22Rv1 (cell line): ENCODE measurements around the gene ASXL2.

Experiments
- CTCF ChIP-seq: fragments of 450-650 bp; IDR thresholded peaks from 2 replicates; pipeline ENCODE4 v1.5.1; 2017; ENCODE audit warnings: mild to moderate bottlenecking
- ZFX ChIP-seq: fragments of 450-650 bp; IDR thresholded peaks from 2 replicates; pipeline ENCODE4 v1.6.1; 2017; ENCODE audit warnings: antibody characterized with exemption, borderline replicate concordance

DNA sequence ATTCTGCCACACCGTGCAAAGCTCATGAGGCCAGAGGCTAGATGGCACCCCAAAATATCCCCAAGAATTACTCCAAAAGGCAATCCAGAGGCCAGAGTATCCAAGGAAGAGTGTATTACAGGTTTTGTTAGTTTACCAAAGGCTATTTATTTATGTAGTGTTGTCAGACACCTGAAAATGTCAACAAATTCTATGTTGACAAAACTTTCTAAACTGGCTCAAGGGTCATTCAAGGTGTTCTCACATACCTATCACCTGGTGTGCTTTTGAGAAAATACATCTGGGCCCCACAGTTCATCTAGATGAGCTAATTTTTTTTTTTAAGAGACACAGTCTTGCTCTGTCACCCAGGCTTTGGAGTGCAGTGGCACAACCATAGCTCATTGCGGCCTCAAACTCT, 192.5 kb downstream of the ASXL2 start:
- TF ChIP-seq CTCF (no peak), ZFX (no peak)
